ENCODE results near the gene HSPG2. TPM values are rescaled to one million over a fixed set of nuclear protein-coding genes. Genes with fewer than 3 reads are reported as not detected.

Gene HSPG2
- total and polyA plus RNA-seq, 8 donors, result 50.4 to 164 (median 63.9) TPM

- intact Hi-C loops (cut with DNase I), result loop anchor here in 1 of 3 donors (10.0 kb wide), 1 partner anchor 50 kb away; no protein-coding TSS in a partner anchor
- ATAC-seq, result no peak
- no peak for TF ChIP-seq CTCF (IDR thresholded peaks at IDR 0.05)
- FAIRE-seq, result no peak
- H3K9me3 ChIP-seq, result no peaks in the 10 kb centered on the region
- 81 to 82% methylated on average over 16 of the region's 16 CpGs for WGBS, 2 donors
- peak overlapping the region in 1 of 4 donors; percentile 24 for H3K27ac ChIP-seq
- peaks cover 11 to 15% (median 13%) of the 10 kb centered on the region in 3 donors for H3K4me1 ChIP-seq
- H3K36me3 ChIP-seq, result no peaks in the 10 kb centered on the region
- no peaks in the 10 kb centered on the region for H3K27me3 ChIP-seq
- H3K4me3 ChIP-seq, result no peak overlapping the region
- no peak for DNase-seq
Observed at GRCh38 chr1:21955058-21955457, 17.9 kb upstream of the HSPG2 start.

GRCh38 chr1:21952786-21953520 is 15.8 kb upstream of the HSPG2 start:
- no peaks in the 10 kb centered on the region for H3K36me3 ChIP-seq
- no peaks in the 10 kb centered on the region for H3K27me3 ChIP-seq
- DNase-seq (no peak), ATAC-seq (no peak), FAIRE-seq (no peak)
- no peak overlapping the region for H3K4me3 ChIP-seq
- peaks cover 9 to 15% (median 13%) of the 10 kb centered on the region in 3 donors for H3K4me1 ChIP-seq
- H3K27ac ChIP-seq, result no peak overlapping the region
- no peaks in the 10 kb centered on the region for H3K9me3 ChIP-seq
- WGBS, 2 donors, result 84 to 89% methylated on average over 6 of the region's 6 CpGs
- intact Hi-C loops (cut with DNase I), result loop anchor here in 1 of 3 donors (10.0 kb wide), 1 partner anchor 48 kb away; no protein-coding TSS in a partner anchor
- no peak for TF ChIP-seq CTCF (IDR thresholded peaks at IDR 0.05)

- Histone ChIP-seq H3K4me3 (no peak overlapping the region), H3K27me3 (no peaks in the 10 kb centered on the region), H3K9me3 (no peaks in the 10 kb centered on the region), H3K27ac (no peak overlapping the region), H3K36me3 (no peaks in the 10 kb centered on the region), H3K4me1 (peaks cover 0 to under 1% (median 0%) of the 10 kb centered on the region in 3 donors)
- TF ChIP-seq CTCF (IDR thresholded peaks at IDR 0.05), result no peak
- DNase-seq (no peak), ATAC-seq (no peak), FAIRE-seq (no peak)
- intact Hi-C loops (cut with DNase I), result loop anchor here in 1 of 3 donors (10.0 kb wide), 1 partner anchor 47 kb away; no protein-coding TSS in a partner anchor
- WGBS, 2 donors, result 83 to 85% methylated on average over 12 of the region's 12 CpGs
Observed at GRCh38 chr1:21951226-21951870, 14.2 kb upstream of the HSPG2 start.

GRCh38 chr1:21950734-21951133 is 13.6 kb upstream of the HSPG2 start:
- no peaks in the 10 kb centered on the region for H3K9me3 ChIP-seq
- no peak overlapping the region for H3K27ac ChIP-seq
- no peaks in the 10 kb centered on the region for H3K27me3 ChIP-seq
- FAIRE-seq (no peak), DNase-seq (no peak), ATAC-seq (no peak)
- H3K36me3 ChIP-seq, result no peaks in the 10 kb centered on the region
- 90 to 93% methylated on average over 7 of the region's 7 CpGs for WGBS, 2 donors
- no peaks in the 10 kb centered on the region for H3K4me1 ChIP-seq
- intact Hi-C loops (cut with DNase I), result loop anchor here in 1 of 3 donors (10.0 kb wide), 1 partner anchor 46 kb away; no protein-coding TSS in a partner anchor
- no peak overlapping the region for H3K4me3 ChIP-seq
- no peak for TF ChIP-seq CTCF (IDR thresholded peaks at IDR 0.05)

Measured in pancreas (tissue), 10 donors.